Measurements from ENCODE around the gene PHLDA2. TPM values are rescaled to one million over a fixed set of nuclear protein-coding genes. Genes with fewer than 3 reads are reported as not detected.

PHLDA2 gene
- total RNA-seq, 2 experiments from 2014 or later: 0.16 to 0.34 TPM

GRCh38 chr11:2932850-2933251, 3.6 kb upstream of the PHLDA2 start:
- intact Hi-C loops (cut with micrococcal nuclease; ENCODE audit: unreplicated experiment): no loop called here
- TF ChIP-seq CTCF (conservative IDR thresholded peaks at IDR 0.05; ENCODE audit: low read length) (no peak), EZH2phosphoT487 (IDR thresholded peaks at IDR 0.05; ENCODE audit: borderline replicate concordance, low read depth, low read length) (no peak)
- Histone ChIP-seq H3K4me3 (ENCODE audit: low read depth, low read length, poor library complexity, severe bottlenecking) (no peak overlapping the region), H4K20me1 (ENCODE audit: insufficient read depth, low read length) (no peaks in the 10 kb centered on the region), H3K9me3 (ENCODE audit: low read length) (peaks cover 6% of the 10 kb centered on the region), H3K9me2 (ENCODE audit: insufficient read depth, low read length) (no peaks in the 10 kb centered on the region), H3K79me2 (ENCODE audit: insufficient read depth, low read depth, low read length) (no peaks in the 10 kb centered on the region), H3K27ac (ENCODE audit: low read depth, low read length, poor library complexity, severe bottlenecking) (no peak overlapping the region), H3K4me1 (ENCODE audit: insufficient read depth, low read length, poor library complexity, severe bottlenecking) (no peaks in the 10 kb centered on the region), H3K4me2 (ENCODE audit: low read length) (no peak overlapping the region), H2AFZ (ENCODE audit: low read length) (no peak overlapping the region), H3K36me3 (ENCODE audit: insufficient read depth, low read length) (no peaks in the 10 kb centered on the region)
- no peak for DNase-seq (ENCODE audit: low spot score)
- POLR2A ChIA-PET: interaction anchor here (0.5 kb wide), 1 partner anchor 66 kb away, joined by 3 read pairs; no protein-coding TSS in a partner anchor
- CTCF ChIA-PET (ENCODE audit: unreplicated experiment): no interaction called here
- BruUV-seq (replicated peaks): no TSS peak

- Histone ChIP-seq H3K4me2 (ENCODE audit: low read length) (no peak overlapping the region), H3K9me2 (ENCODE audit: insufficient read depth, low read length) (no peaks in the 10 kb centered on the region), H3K4me3 (ENCODE audit: low read depth, low read length, poor library complexity, severe bottlenecking) (no peak overlapping the region), H3K36me3 (ENCODE audit: insufficient read depth, low read length) (no peaks in the 10 kb centered on the region), H2AFZ (ENCODE audit: low read length) (no peak overlapping the region), H3K79me2 (ENCODE audit: insufficient read depth, low read depth, low read length) (no peaks in the 10 kb centered on the region), H4K20me1 (ENCODE audit: insufficient read depth, low read length) (no peaks in the 10 kb centered on the region), H3K4me1 (ENCODE audit: insufficient read depth, low read length, poor library complexity, severe bottlenecking) (no peaks in the 10 kb centered on the region), H3K27ac (ENCODE audit: low read depth, low read length, poor library complexity, severe bottlenecking) (no peak overlapping the region), H3K9me3 (ENCODE audit: low read length) (no peaks in the 10 kb centered on the region)
- TF ChIP-seq EZH2phosphoT487 (IDR thresholded peaks at IDR 0.05; ENCODE audit: borderline replicate concordance, low read depth, low read length): no peak
- no peak for TF ChIP-seq CTCF (conservative IDR thresholded peaks at IDR 0.05; ENCODE audit: low read length)
- intact Hi-C loops (cut with micrococcal nuclease; ENCODE audit: unreplicated experiment): loop anchor here (2.0 kb wide), 1 partner anchor 159 kb away; no protein-coding TSS in a partner anchor
- no peak for DNase-seq (ENCODE audit: low spot score)
- BruUV-seq (replicated peaks): no TSS peak
- POLR2A ChIA-PET: no interaction called here
- CTCF ChIA-PET (ENCODE audit: unreplicated experiment): interaction anchor here (0.6 kb wide), 1 partner anchor 10 kb away, joined by 3 read pairs; no protein-coding TSS in a partner anchor
Measured at GRCh38 chr11:2931771-2932738, 2.8 kb upstream of the PHLDA2 start.

- CTCF ChIA-PET (ENCODE audit: unreplicated experiment): interaction anchor here (0.6 kb wide), 1 partner anchor 11 kb away, joined by 3 read pairs; no protein-coding TSS in a partner anchor
- H3K79me2 ChIP-seq (ENCODE audit: insufficient read depth, low read depth, low read length): no peaks in the 10 kb centered on the region
- POLR2A ChIA-PET: no interaction called here
- H3K9me3 ChIP-seq (ENCODE audit: low read length): no peaks in the 10 kb centered on the region
- intact Hi-C loops (cut with micrococcal nuclease; ENCODE audit: unreplicated experiment): loop anchor here (2.0 kb wide), 1 partner anchor 159 kb away; no protein-coding TSS in a partner anchor
- no peaks in the 10 kb centered on the region for H3K4me1 ChIP-seq (ENCODE audit: insufficient read depth, low read length, poor library complexity, severe bottlenecking)
- H3K27ac ChIP-seq (ENCODE audit: low read depth, low read length, poor library complexity, severe bottlenecking): no peak overlapping the region
- no peak for TF ChIP-seq CTCF (conservative IDR thresholded peaks at IDR 0.05; ENCODE audit: low read length)
- TF ChIP-seq EZH2phosphoT487 (IDR thresholded peaks at IDR 0.05; ENCODE audit: borderline replicate concordance, low read depth, low read length): no peak
- no peaks in the 10 kb centered on the region for H3K36me3 ChIP-seq (ENCODE audit: insufficient read depth, low read length)
- H3K4me3 ChIP-seq (ENCODE audit: low read depth, low read length, poor library complexity, severe bottlenecking): no peak overlapping the region
- no peaks in the 10 kb centered on the region for H4K20me1 ChIP-seq (ENCODE audit: insufficient read depth, low read length)
- H3K9me2 ChIP-seq (ENCODE audit: insufficient read depth, low read length): no peaks in the 10 kb centered on the region
- DNase-seq (ENCODE audit: low spot score): no peak
- BruUV-seq (replicated peaks): no TSS peak
- H2AFZ ChIP-seq (ENCODE audit: low read length): no peak overlapping the region
- no peak overlapping the region for H3K4me2 ChIP-seq (ENCODE audit: low read length)
Measured at GRCh38 chr11:2931420-2931746, 2.2 kb upstream of the PHLDA2 start.

Measured in OCI-LY7 (cell line).